ENCODE data around the gene PRLR.

The PRLR gene

DNA sequence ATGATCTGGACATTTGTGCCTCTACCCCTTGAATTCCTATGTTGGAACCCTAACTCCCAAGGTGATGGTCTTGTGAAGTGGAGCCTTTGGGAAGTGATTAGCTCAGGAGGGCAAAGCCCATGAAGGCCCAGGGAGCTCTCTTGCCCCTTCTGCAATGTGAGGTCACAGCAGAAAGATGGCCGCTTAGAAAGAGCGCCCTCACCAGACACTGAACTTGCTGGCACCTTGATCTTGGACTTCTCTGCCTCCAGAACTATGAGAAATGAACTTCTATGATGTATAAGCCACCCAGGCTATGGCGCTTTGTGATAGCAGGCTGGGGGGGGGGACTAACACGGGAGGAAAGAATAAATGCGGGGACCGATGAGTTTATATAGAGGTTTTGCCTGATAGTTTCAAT, 227.8 kb downstream of the PRLR start:
- no peak overlapping the region for H3K9ac ChIP-seq (ENCODE audit: low read length)
- H3K4me1 ChIP-seq (ENCODE audit: low read length), result peaks cover 28% of the 10 kb centered on the region
- no peaks in the 10 kb centered on the region for H3K27me3 ChIP-seq (ENCODE audit: low read depth, low read length)
- H3K36me3 ChIP-seq (replicated peaks; ENCODE audit: low read depth, low read length), result no peaks in the 10 kb centered on the region
- H3K4me2 ChIP-seq (ENCODE audit: low read length), result peak overlapping the region; percentile 0; the same call in 1 of the 2 replicates
- no peaks in the 10 kb centered on the region for H3K9me3 ChIP-seq (ENCODE audit: insufficient read depth, low read length)
- no peak overlapping the region for H3K4me3 ChIP-seq (ENCODE audit: low read length)
- H3K79me2 ChIP-seq (ENCODE audit: low read length), result no peaks in the 10 kb centered on the region
- H3K27ac ChIP-seq (ENCODE audit: low read length), result no peak overlapping the region
- TF ChIP-seq, protein P1, sequence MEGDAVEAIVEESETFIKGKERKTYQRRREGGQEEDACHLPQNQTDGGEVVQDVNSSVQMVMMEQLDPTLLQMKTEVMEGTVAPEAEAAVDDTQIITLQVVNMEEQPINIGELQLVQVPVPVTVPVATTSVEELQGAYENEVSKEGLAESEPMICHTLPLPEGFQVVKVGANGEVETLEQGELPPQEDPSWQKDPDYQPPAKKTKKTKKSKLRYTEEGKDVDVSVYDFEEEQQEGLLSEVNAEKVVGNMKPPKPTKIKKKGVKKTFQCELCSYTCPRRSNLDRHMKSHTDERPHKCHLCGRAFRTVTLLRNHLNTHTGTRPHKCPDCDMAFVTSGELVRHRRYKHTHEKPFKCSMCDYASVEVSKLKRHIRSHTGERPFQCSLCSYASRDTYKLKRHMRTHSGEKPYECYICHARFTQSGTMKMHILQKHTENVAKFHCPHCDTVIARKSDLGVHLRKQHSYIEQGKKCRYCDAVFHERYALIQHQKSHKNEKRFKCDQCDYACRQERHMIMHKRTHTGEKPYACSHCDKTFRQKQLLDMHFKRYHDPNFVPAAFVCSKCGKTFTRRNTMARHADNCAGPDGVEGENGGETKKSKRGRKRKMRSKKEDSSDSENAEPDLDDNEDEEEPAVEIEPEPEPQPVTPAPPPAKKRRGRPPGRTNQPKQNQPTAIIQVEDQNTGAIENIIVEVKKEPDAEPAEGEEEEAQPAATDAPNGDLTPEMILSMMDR (IDR thresholded peaks at IDR 0.05; ENCODE audit: low read depth, low read length), result peak; percentile 19
- TF ChIP-seq EZH2phosphoT487 (IDR thresholded peaks at IDR 0.05; ENCODE audit: low read depth), result no peak
- no peaks in the 10 kb centered on the region for H4K20me1 ChIP-seq (ENCODE audit: insufficient read depth, low read length)
- no peak overlapping the region for H2AFZ ChIP-seq (ENCODE audit: low read depth, low read length)

DNA sequence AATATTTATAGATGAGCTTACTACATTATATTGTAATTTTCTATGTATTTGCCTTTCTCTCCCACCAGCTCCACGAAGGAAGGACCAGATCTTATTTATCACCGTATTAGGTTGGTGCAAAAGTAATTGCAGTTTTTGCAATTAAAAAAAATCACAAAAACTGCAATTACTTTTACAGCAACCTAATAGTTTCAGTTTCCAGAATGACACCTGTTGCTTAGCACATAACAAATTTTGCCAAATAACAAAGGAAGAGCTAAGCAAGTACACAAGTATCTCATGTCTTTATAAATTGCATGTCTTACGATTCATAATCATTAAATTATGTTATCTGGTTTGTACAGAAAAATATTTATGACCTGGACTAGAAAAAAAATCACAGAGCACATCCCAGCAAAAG, 228.4 kb downstream of the PRLR start:
- Histone ChIP-seq H3K4me1 (ENCODE audit: low read length) (peaks cover 28% of the 10 kb centered on the region), H3K27ac (ENCODE audit: low read length) (no peak overlapping the region), H3K79me2 (ENCODE audit: low read length) (no peaks in the 10 kb centered on the region), H3K27me3 (ENCODE audit: low read depth, low read length) (no peaks in the 10 kb centered on the region), H3K9me3 (ENCODE audit: insufficient read depth, low read length) (no peaks in the 10 kb centered on the region), H3K4me3 (ENCODE audit: low read length) (no peak overlapping the region), H2AFZ (ENCODE audit: low read depth, low read length) (no peak overlapping the region), H4K20me1 (ENCODE audit: insufficient read depth, low read length) (no peaks in the 10 kb centered on the region), H3K9ac (ENCODE audit: low read length) (no peak overlapping the region), H3K36me3 (replicated peaks; ENCODE audit: low read depth, low read length) (no peaks in the 10 kb centered on the region), H3K4me2 (ENCODE audit: low read length) (peak overlapping the region; percentile 0; the same call in 1 of the 2 replicates)
- no peak for TF ChIP-seq EZH2phosphoT487 (IDR thresholded peaks at IDR 0.05; ENCODE audit: low read depth)
- TF ChIP-seq, protein P1 (IDR thresholded peaks at IDR 0.05; ENCODE audit: low read depth, low read length), result no peak

Measured in OCI-LY3 (cell line).